ENCODE data around the gene FRG2.
"Not testable (repeated sequence)": the region's sequence is repeated elsewhere in the genome, so short reads cannot be mapped to it uniquely, and the experiment has no call there.

DNA sequence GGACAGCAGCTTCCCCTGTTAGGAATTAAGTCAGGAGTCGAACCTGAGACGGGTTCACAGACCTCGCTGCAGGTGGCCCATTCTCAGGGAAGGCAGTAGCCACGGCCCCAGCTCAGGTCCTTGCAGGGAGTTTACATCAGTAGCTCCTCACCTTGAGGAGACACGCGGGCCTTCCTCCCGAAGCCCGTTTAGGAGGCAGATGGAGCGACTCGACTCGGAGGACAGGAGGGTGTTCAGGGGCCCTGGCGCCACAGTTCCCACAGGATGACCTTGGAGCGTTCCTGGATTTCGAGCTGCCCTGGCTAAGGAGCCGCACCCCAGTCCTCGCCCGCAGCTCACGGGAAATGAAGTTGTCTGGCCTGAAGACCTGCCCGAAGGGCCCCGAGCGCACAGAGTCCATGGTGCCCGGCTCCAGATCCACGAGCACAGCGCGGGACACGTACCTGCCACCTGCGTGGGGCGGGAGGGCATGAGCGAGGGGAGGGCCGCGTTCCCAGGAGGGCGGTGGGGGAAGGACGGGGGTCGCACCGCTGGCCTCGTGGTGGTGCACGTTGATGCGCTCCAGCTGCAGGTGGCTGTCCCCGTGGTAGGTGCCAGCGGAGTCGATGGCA lies 43.0 kb downstream of the FRG2 start:
- not testable (repeated sequence) for TF ChIP-seq SUZ12, FOXK2, ZNF384 (IDR thresholded peaks at IDR 0.05)
